Dendritic cell treated with granulocyte-macrophage colony-stimulating factor and Interleukin-4, amounts not matched to agents 40 ng/mL and 50 ng/mL, for 4 days (primary cell): Measurements from ENCODE around the gene ANTXRL.
"Not testable (repeated sequence)": the region's sequence is repeated elsewhere in the genome, so short reads cannot be mapped to it uniquely, and the experiment has no call there.

Source experiments
- H3K27ac Mint-ChIP-seq: one replicate; pipeline ENCODE4 v1.8.0; 2022; ENCODE audit warnings: mild to moderate bottlenecking, mixed read lengths
- H3K27me3 Mint-ChIP-seq: one replicate; pipeline ENCODE4 v1.8.0; 2022; ENCODE audit warnings: mild to moderate bottlenecking, mixed read lengths
- H3K36me3 Mint-ChIP-seq: one replicate; pipeline ENCODE4 v1.8.0; 2022; ENCODE audit warnings: low read depth, mixed read lengths
- H3K4me1 Mint-ChIP-seq: one replicate; pipeline ENCODE4 v1.8.0; 2022; ENCODE audit warnings: low read depth, mixed read lengths
- H3K4me3 Mint-ChIP-seq: one replicate; pipeline ENCODE4 v1.8.0; 2022; ENCODE audit warnings: mild to moderate bottlenecking, moderate library complexity, mixed read lengths
- H3K9me3 Mint-ChIP-seq: one replicate; pipeline ENCODE4 v1.8.0; 2022; ENCODE audit warnings: mixed read lengths
- intact Hi-C: fragments of 100-400 bp; cut with micrococcal nuclease; formaldehyde crosslinking; loops from one replicate; pipeline ENCODE4 v1.15.0; 2022

Gene ANTXRL

DNA sequence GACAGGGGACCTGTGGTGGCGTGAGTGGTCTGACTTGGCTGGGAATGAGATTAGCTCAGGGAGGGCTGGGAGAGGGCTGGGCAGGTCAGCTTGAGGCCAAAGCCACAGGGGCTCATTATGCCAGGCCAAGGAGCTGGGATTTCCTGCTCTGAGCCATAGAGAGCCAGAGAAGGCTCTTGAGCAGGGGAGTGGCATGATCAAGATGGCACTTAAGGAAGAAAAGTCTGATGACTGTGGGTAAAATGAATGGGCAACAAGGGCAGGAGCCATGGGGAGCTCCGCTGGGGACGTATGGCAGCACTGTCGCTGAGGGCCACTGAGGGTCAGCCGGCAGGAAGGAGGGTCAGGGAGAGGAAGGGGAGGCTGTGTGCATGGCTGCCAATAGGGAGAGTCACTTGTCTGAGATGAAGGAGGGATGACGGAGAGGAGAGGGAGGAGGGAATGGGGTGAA lies 5.8 kb downstream of the ANTXRL start:
- intact Hi-C loops: no loop called here
- peak overlapping the region; percentile 16 for H3K27ac Mint-ChIP-seq

DNA sequence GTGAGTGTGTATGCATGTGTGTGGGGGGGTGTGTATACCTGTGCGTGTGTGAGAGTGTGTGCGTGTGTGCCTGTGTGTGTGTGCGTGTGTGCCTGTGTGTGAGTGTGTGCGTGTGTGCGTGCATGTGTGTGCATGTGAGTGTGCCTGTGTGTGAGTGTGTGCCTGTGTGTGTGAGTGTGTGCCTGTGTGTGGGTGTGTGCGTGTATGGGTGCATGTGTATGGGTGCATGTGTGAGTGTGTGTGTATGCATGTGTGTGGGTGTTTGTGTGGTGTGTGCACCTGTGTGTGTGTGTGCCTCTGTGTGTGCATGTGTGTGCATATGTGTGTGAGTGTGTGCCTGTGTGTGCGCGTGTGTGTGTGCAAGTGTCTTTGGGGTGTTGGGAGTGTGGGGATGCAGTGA lies 6.4 kb downstream of the ANTXRL start:
- intact Hi-C loops: no loop called here
- Mint-ChIP-seq H3K4me1 (peaks cover 15% of the 10 kb centered on the region), H3K27ac (no peak overlapping the region), H3K4me3 (no peak overlapping the region), H3K27me3 (peaks cover 20% of the 10 kb centered on the region), H3K9me3 (no peaks in the 10 kb centered on the region), H3K36me3 (no peaks in the 10 kb centered on the region)

More for the DNA sequence above, 5.8 kb downstream of the ANTXRL start:
- no peaks in the 10 kb centered on the region for H3K36me3 Mint-ChIP-seq
- peaks cover 22% of the 10 kb centered on the region for H3K4me1 Mint-ChIP-seq
- no peak overlapping the region for H3K4me3 Mint-ChIP-seq
- peaks cover 20% of the 10 kb centered on the region for H3K27me3 Mint-ChIP-seq
- H3K9me3 Mint-ChIP-seq: no peaks in the 10 kb centered on the region

DNA sequence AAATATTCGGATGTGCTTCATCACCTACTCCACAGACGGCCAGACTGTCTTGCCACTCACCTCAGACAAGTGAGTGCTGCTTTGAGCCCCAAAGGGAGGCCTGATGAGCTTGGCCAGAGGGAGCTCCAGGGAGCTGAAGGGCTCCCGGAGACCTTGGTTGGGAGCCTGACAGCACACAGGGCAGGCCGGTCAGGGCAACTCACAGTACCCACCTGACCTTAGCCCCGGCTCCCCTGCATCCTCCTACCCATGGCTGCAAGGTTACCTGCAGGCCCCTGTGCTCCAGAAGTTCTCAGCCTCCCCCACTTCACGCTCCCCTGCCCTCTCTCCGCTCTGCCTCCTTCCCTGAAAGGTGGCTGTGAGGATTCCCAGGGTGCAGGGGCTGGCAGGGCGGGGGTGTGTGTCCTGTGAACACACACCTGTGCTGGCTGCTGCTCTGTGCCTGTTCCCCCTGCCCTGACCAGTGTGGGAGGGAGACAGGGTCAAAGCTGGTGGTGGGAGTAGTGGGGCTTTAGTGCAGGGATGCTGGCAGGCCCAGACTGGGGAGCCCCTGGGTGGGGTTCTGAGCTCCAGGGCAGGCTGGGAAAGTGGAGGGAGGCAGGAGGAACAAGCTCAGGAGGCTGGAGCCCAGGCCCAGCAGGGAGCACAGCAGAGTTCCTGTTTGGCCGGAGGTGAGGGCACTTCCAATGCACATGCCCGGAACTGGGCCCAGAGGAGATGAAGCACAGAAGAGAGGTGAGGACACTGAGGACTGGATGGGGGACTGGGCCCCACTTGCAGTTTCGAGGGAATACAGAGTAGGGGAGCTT lies 7.2 kb downstream of the ANTXRL start:
- H3K36me3 Mint-ChIP-seq: no peaks in the 10 kb centered on the region
- peaks cover 18% of the 10 kb centered on the region for H3K27me3 Mint-ChIP-seq
- H3K4me1 Mint-ChIP-seq: peaks cover 19% of the 10 kb centered on the region
- intact Hi-C loops: no loop called here
- no peak overlapping the region for H3K27ac Mint-ChIP-seq
- H3K4me3 Mint-ChIP-seq: no peak overlapping the region
- H3K9me3 Mint-ChIP-seq: no peaks in the 10 kb centered on the region

DNA sequence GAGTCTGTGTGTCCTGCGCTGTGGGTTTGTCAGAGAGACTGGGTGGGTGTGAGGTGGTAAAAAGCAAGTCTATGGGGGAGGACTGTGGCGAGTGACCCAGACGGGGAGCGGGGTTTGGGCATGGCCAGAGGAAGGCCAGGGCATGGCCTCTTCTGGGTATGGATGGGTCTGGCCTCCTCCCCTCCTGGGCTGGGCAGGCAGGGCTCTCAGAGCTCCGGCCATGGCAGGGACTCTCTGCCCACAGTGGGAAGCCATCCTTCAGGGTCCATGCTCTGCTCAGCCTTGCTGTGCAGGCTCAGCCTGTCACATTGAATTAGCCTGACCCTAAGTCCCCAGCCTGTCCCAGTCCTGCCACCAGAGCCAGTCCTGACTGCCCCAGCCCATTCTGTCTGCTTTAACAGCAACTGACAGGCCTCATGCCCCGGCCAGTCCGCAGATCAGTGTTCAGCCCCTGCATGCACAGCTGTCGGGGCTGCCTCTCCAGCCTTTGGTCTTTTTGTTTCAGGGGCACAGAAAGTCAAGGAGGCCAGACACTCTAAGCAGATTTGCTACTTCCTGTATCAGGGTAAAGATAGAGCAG lies 7.9 kb downstream of the ANTXRL start:
- H3K4me1 Mint-ChIP-seq: peaks cover 20% of the 10 kb centered on the region
- intact Hi-C loops: no loop called here
- no peak overlapping the region for H3K27ac Mint-ChIP-seq
- no peaks in the 10 kb centered on the region for H3K36me3 Mint-ChIP-seq
- no peak overlapping the region for H3K4me3 Mint-ChIP-seq
- peaks cover 18% of the 10 kb centered on the region for H3K27me3 Mint-ChIP-seq
- H3K9me3 Mint-ChIP-seq: no peaks in the 10 kb centered on the region

DNA sequence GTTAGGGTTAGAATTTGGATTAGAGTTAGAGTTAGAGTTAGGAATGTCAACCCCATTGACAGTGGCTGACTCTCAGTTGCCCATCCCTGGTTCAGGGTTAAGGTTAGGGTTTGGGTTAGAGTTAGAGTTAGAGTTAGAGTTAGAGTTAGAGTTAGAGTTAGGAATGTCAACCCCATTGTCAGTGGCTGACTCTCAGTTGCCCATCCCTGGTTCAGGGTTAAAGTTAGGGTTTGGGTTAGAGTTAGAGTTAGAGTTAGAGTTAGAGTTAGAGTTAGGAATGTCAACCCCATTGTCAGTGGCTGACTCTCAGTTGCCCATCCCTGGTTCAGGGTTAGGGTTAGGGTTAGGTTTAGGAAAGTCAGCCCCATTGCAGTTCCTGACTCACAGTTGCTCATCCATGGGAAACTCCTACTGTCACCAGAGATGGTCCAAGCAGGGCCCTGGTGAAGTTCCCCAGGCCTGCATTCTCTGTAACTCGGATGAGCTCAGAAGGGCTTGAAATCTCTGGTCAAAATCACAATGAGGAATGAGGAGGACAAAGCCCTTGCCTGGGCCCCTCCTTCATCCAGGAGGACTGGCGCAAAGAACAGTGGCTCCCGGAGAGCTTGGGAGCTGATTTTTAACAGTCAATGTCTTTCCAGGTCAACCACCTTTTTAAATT lies 8.7 kb downstream of the ANTXRL start:
- Mint-ChIP-seq H3K4me1 (peaks cover 25% of the 10 kb centered on the region), H3K27me3 (peaks cover 22% of the 10 kb centered on the region)
- H3K36me3 Mint-ChIP-seq, intact Hi-C loops, H3K27ac Mint-ChIP-seq, H3K9me3 Mint-ChIP-seq, H3K4me3 Mint-ChIP-seq: not testable (repeated sequence)

DNA sequence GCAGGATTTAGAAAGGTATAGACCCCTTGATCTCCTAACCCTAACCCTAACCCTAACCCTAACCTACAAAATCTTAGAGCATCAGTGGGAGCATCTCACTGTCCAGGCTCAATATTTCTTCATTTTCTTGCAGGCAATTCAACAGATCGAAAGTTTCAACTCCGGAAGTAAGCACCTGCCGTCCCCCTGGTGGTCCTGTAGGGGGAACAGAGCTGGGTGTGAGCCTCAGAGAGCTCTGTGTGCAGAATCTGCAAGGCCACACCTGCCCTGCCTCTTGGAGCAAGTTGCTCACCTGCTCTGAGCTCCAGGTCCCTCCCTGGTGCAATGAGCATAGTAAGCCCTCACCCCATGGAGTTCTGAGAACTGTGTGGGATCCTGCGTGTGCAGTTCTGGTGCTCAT lies 9.3 kb downstream of the ANTXRL start:
- H3K36me3 Mint-ChIP-seq, H3K27ac Mint-ChIP-seq, intact Hi-C loops, H3K9me3 Mint-ChIP-seq, H3K4me3 Mint-ChIP-seq: not testable (repeated sequence)
- Mint-ChIP-seq H3K27me3 (peaks cover 18% of the 10 kb centered on the region), H3K4me1 (peaks cover 25% of the 10 kb centered on the region)

DNA sequence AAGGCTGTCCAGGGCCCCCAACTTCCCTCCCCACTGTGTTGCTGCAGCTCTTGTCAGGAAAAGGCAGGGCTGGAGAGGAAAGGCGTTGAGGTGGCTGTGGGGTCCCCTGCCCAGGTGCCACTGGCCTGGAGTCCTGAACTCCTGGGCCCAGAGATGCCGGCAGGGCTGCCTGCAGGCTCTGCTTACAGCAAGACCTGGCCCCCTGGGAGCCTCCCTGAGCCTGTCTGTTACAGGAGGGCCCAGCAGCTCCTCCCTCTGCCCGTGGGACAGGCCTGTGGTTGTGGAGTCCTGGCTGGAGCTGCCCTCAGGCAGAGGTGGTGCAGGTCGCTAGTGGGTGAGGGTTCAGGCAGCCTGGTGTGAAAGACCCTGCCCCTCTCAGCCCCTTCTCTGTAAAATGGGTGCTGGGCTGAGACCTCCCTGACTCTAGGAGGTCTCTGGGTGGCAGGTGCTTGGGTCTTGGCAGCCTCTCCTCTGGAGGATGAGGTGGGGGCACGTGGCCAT lies 9.9 kb downstream of the ANTXRL start:
- intact Hi-C loops: no loop called here
- H3K4me3 Mint-ChIP-seq: no peak overlapping the region
- no peaks in the 10 kb centered on the region for H3K36me3 Mint-ChIP-seq
- peaks cover 18% of the 10 kb centered on the region for H3K27me3 Mint-ChIP-seq
- no peaks in the 10 kb centered on the region for H3K9me3 Mint-ChIP-seq
- no peak overlapping the region for H3K27ac Mint-ChIP-seq
- peaks cover 25% of the 10 kb centered on the region for H3K4me1 Mint-ChIP-seq

DNA sequence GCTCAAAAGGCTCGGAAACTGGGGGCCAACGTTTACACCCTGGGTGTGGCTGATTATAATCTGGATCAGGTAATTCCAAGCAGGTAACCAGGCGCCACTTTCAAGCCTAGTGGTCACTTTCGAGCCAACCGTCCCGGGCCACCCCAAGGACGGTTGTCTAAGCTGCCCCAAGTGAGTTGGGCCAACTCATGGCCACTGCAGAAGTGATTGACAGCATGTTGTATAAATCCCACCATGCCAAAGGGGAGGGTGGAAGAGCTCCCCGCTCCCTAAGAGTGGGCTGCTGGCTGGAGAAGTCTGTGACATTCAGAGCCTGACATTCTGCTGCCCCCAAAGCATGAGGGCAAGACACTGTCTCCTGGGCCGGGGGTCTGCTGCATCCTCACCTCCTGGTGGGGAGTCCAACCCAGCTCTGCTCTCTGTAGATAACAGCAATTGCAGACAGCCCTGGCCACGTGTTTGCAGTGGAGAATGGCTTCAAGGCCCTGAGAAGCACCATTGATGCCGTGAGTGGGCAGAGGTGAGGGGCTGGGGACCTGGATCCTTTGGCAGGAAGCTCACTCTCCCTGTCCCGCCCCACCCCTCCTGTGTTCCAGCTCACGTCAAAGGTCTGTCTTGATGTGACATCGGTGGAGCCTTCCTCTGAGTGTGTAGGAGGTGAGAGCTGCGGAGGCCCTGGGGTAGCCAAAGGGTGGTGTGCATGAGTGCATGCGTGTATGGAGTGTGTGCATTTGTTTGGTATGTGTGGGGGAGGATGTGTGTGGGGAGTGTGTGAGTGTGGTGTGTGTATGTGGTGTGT lies 10.8 kb downstream of the ANTXRL start:
- no peak overlapping the region for H3K27ac Mint-ChIP-seq

DNA sequence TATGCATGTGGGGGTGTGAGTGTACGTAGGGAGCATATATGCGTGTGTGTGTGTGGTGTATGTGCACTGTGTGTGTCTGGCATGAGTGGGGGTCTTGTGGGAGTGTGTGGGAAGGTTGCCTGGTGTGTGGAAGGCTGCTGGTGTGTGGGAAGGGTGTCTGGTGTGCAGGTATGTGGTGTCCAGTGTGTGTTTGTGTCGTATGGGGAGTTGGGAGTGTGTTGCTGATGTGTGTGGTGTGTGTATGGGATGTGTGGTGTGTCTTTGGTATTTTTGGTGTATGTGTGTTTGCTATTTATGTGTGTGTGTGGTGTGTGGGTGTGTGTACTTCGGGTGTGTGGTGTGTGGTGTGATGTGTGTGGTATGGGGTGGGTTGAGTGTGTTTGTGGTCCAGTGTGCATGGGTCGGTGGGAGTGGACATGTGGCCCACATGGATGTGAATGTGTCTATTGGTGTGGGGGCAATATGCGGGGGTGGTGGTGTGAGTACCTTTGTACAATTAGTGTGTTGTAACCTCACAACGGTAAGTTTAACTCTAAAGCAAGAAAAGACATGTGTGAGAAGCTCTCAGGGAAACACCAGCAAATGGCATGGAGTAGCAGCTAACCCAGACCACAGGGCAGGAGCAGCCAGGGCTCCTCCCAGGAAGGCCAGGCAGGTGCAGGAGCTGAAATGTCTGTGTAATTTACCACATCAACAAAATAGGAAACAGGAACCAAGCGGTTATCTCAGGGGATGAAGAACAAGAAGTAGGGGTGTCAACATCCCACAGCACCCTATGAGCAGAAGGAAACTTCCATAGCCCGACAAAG lies 11.9 kb downstream of the ANTXRL start:
- H3K9me3 Mint-ChIP-seq: no peaks in the 10 kb centered on the region
- no peak overlapping the region for H3K27ac Mint-ChIP-seq
- H3K4me3 Mint-ChIP-seq: no peak overlapping the region

More for the DNA sequence above, 10.8 kb downstream of the ANTXRL start:
- no peaks in the 10 kb centered on the region for H3K9me3 Mint-ChIP-seq
- H3K4me3 Mint-ChIP-seq: no peak overlapping the region
- H3K27me3 Mint-ChIP-seq: peaks cover 10% of the 10 kb centered on the region
- peaks cover 25% of the 10 kb centered on the region for H3K4me1 Mint-ChIP-seq
- H3K36me3 Mint-ChIP-seq: no peaks in the 10 kb centered on the region
- intact Hi-C loops: no loop called here

DNA sequence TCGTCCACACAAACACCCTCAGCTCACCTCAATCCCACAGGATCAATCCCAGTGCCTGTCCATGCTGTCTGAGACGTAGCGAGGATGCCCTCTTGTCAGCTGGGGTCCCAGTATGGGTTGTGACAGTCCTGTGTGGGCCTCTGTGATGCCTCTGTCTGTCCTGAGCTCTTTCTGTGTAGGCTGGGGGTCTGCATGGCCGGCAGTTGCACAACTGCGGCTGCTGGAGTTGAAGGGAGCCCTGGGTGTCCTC lies 12.4 kb downstream of the ANTXRL start:
- Mint-ChIP-seq H3K4me1 (peaks cover 23% of the 10 kb centered on the region), H3K4me3 (no peak overlapping the region), H3K27ac (no peak overlapping the region), H3K27me3 (peaks cover 7% of the 10 kb centered on the region), H3K36me3 (no peaks in the 10 kb centered on the region), H3K9me3 (no peaks in the 10 kb centered on the region)
- intact Hi-C loops: no loop called here

More for the DNA sequence above, 11.9 kb downstream of the ANTXRL start:
- Mint-ChIP-seq H3K4me1 (peaks cover 25% of the 10 kb centered on the region), H3K36me3 (no peaks in the 10 kb centered on the region), H3K27me3 (peaks cover 7% of the 10 kb centered on the region)
- intact Hi-C loops: no loop called here

DNA sequence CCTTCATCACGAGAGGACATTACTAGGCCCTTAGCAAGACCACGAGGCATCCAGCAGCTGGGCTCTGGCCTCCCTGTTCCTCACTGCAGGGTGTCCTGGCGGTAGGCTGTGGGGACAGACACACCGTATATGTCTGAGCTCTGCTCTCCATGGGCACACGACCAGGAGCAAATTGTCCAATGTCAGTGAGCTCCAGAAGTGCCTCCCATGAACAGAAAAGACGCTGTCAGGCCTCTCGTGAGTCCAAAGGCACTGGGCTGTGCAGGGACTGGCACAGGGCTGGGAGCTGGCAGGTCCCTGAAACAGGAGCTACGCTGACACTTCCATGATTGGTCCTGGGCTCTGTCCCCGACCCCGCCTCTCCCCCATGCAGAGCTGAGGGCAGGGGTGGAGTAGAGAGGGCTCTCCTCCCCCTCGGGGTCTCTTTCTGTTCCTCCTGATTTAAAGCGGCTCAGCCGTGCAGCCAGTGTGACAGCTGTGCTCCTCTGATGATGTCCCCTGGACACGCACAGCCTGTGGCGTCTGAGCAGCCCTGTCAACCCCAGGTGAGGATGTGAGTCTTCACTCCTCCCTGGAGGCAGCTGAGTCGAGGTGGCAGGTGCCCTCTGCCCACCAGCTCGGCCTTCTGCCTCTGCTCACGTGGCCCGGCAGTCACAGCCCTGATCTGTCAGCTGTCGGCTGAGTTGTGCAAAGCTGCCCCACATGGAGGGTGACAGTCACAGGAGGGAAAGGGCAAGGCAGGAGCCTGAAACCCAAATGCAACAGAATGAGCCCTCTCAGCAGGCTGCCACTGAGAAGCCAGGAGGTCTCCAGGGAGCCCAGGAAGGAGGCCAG lies 13.0 kb downstream of the ANTXRL start:
- Mint-ChIP-seq H3K27ac (no peak overlapping the region), H3K4me1 (peaks cover 19% of the 10 kb centered on the region), H3K27me3 (peaks cover 7% of the 10 kb centered on the region), H3K4me3 (no peak overlapping the region), H3K36me3 (no peaks in the 10 kb centered on the region), H3K9me3 (no peaks in the 10 kb centered on the region)
- intact Hi-C loops: no loop called here

DNA sequence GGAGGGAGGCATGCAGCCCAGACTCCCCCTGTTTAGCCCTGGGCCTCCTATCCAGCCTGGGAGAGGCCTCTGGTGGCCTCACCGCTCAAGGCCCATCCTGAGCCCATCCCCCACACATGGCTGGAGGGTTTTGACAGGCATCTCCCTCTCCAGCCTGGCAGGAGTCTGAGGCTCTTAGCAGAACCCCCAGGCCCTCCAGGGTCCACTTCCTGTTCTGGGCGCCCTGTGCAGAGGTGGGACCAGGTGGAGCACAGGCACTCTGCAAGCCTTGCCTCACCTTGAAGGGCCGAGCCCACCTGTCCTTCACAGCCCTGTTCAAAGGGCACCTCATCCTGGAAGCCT lies 13.5 kb downstream of the ANTXRL start:
- intact Hi-C loops, H3K27ac Mint-ChIP-seq, H3K4me3 Mint-ChIP-seq, H3K9me3 Mint-ChIP-seq, H3K27me3 Mint-ChIP-seq, H3K36me3 Mint-ChIP-seq: not testable (repeated sequence)
- H3K4me1 Mint-ChIP-seq: peaks cover 19% of the 10 kb centered on the region
